Urothelium cell line (cell line): ENCODE data around the gene POLR2L.
A peak's percentile ranks its signal among the peaks of the same experiment; 100 is the strongest.

Source experiments
- DNase-seq: peaks from one replicate; pipeline ENCODE4 v3.0.0; 2011; ENCODE audit warnings: low spot score, mixed read lengths
- FAIRE-seq: peaks from 2 replicates; lab custom pipeline; 2011; peaks lifted over from hg19 to GRCh38; lab: Jason Lieb, UNC

POLR2L gene

DNA sequence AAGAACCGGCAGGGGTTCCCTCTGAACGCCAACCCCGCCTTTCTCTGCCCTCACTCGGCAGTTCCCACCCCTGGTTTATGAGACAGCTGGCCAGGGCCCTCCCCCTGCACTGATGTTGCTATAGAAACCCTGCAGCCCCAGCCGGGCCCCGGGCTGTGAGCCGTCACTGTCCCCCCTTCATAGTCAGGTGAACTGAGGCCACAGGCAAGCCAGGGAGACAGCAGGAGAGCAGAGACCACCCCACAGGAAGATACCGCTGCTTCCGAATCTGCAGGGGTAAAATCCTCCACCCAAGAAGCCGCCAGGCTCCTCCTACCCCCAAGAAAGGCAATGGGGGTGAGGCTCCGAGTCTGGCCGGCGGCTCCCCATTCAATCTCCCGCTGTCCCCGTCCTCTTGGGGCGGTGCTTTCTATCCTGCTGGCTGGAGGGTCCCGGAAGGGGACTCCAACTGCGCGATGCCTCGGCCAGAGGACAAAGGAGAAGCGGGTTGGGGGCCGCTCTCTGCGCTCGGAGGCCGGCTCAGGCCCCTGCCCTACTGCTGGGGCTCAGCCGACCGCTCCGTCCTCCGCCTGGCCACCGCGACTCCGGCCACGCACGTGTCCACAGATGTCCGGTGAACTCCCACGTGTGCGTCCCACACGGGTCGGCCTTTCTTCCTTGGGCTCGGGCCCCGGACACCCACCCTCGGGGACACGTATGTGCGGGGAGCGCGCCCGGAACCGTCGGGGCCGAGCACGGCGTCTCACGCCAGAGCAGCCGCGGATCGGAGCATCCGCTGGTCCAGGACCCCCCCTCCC is 44.8 kb downstream of the POLR2L start:
- FAIRE-seq, result no peak

GRCh38 chr11:796565-797295 is 45.6 kb downstream of the POLR2L start:
- FAIRE-seq (no peak), DNase-seq (no peak)

More for the DNA sequence above, 44.8 kb downstream of the POLR2L start:
- peak; percentile 71 for DNase-seq

- FAIRE-seq, result no peak
- DNase-seq, result peak; percentile 75
Observed at GRCh38 chr11:795634-796564, 46.4 kb downstream of the POLR2L start.

DNA sequence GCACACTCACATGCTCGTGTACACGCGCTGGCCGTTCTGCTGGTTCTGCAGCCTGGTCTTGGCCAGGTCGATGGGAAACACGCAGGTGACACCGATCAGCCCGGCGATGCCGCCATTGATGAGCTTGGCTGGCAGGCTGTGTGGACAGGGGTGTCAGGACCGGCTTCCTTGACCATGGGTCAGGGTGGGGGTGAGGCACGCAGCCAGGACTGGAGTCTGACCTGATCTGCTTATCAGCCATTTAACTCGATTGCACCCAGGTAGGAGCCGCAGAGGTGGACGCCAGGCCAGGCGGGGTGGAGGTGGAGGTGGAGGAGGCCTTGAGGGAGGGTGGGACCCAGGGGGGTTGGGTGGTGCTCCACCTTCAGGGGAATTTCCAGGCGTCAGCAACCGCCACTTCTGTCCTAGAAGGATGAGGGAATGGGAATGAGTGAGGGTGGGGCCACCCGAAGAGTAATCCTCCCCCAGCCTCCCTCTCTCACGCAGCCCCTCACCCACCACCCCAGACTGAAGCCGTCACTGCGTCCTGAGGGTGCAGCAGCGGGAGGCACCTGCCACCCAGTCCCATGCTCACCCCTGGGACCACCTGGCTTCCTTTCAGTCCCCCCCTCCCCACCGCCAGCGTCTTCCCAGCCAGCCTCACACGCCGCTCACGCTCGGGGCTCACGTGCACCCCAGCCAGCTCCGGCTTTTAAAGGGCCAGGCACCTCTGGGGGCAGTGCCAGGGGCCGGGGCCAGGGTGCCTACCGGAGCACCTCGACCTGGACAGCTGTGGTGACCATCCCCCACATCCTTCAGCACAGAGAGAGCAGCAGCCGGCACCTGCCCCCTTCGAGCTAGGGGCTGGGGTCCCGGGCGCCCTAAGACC is 47.3 kb downstream of the POLR2L start:
- FAIRE-seq (no peak), DNase-seq (peak; percentile 32)

DNA sequence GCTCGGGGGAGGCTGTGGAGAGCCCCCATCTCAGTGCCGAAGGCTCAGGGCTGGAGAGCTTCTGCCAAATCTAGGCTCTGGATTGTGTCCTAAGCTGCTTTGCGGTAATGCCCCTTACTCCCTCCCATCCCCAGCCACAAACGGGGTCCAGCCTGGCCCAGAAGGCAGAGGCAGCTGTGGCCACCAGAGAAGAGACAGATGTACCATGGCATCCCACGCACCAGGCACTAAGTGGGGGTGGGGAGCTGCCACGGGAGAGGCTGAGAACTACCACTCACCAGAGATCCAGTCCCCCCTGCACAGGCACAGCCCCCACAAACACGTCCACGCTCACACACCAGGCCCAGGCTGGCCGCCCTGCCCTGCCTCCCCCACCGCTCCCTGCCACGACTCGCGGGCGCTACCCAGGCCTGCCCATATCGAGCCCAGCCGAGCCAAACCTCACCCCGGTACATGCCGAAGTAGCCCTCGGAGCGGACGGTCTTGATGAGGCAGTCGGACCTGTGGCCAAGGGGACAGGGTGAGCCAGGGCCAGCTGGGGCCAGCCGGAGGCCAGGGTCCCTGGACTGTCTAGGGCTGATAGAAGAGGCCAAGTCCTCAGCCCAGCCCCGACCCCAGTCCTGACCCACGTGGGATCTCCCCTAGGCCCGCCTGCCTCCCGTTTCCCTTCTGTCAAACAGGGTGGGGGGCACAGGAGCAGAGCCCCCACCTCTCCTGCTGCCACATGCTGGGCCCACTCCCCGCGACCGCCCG is 48.1 kb downstream of the POLR2L start:
- FAIRE-seq, result no peak
- DNase-seq, result no peak

DNA sequence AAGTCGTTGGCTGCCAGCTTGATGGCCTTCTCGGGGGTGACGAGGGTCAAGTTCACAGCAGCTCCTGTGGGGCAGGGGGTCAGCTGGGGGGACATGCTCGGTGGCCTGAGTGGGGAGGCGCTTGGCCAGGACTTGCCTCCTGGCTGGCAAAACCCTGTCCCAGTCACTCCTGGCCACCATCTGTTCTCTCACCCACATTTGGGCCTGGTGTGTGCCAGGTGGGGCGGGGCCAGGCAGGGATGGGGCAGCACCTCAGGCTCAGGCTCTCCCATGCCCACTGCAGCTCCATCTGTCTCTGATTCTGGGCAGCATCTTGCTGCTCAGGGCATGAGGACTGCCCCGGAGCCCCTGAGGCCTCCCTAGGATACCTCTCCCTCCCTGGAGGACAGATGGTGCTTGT is 48.8 kb downstream of the POLR2L start:
- FAIRE-seq (no peak), DNase-seq (no peak)

DNA sequence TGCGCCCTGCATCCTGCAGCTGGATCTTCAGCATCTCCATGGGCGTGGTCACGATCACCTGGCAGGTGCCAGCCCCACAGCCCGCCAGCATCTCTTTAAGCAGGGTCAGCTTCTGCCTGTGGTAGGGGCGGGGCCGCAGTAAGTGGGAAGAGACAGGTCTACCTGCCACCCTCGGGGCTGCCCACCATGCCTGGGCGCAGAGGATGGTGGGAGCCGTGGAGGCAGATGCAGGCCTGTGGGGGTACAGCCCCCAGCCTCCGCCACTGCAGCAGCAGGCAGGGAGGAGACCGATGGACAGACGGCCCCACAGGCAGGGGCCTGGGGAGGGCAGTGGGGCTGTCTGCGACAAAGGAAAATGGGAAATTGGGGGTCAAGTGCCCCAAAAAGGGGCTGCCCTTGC is 49.5 kb downstream of the POLR2L start:
- DNase-seq (no peak), FAIRE-seq (no peak)

DNA sequence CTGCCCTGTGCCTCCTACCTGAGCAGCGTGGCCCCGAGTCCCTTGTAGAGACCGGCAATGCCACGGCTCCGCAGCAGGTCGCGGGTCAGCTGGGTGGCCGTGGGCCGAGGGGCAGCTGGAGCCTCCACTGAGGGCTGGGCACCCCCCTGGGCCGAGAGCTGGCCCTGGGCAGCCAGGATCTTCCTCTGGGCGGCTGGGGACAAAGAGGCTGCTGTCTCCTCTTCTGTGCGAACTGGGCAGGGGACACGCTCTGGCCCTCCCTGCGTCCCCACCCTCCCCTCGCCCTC is 49.9 kb downstream of the POLR2L start:
- no peak for FAIRE-seq
- no peak for DNase-seq

DNA sequence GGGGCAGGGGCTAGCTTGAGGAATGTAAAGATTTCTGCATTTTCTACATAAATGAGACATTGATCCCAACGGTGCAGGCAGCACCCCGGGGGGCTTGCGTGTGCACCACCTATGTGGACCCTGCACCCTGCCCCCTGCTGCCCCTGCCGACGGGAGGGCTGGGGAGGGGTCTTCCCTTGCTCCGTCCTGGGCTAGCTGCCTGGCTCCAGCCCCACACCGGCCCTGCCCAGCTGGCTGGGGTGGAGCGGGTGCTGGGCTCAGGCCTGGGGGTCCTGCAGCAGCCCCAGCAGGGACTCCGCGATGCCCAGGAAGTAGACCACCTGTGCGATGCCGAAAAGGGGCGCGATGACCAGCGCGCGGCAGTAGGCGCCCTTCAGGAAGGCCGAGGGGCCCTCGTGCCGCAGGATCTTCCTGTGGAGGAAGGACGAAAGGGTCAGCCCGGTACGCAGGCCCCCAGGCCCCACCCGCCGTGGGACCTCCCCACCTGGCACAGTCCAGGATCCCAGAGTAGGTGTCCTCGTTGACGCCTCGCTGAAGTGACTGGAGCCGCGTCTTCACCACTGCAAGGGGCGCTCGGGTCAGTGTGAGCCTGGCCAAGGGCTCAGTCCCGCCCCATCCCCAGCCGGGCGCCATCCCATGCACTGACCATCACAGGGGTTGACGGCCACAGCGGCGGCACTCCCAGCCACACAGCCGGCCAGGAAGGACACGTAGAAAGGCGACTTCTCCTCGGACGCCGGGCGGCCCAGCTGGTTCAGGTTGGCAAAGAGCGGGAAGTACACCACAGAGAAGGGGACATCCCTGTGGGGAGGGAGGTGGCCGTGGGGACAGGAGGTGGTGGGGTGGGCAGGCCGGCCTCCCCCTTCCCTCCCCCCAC is 50.4 kb downstream of the POLR2L start:
- DNase-seq (no peak), FAIRE-seq (no peak)

DNA sequence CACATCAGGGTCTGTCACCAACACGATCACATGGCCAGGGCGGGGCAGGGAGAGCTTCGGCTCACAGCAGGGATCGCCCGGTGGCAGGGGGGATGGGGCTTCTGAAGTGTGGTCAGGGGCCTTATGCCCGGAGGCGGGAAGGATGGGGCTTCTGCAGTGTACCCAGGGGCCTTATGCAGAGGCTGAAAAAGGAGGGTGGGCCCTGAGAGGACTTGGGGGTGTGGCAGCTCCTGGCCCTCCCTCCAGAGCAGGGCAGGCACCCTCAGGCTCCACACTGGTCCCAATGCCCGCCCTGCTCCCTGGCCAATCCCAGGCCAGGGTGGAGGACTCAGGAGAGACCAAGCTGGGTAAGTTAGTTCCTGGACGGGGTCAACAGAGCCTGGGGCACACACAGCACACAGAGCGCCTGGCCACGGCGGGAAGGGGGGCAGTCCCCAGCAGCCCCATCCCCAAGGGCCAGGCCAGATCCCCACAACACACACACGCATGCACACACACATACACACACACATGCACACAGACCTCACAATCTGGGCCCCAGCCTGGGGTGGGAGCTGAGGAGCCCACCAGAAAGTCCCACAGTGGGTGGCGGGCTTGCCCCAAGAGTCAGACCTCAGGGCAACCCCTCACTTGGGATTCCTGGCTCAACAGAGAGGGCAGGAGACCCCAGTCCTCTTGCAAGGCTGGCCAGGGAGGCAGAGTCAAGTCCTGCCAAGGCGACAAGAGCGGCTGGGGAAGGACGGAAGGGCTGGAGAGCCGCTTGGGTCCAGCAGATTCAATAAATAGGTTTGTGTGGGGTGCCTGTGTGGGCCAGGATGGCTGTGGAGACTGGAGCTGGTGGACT is 51.4 kb downstream of the POLR2L start:
- DNase-seq (peak; percentile 12), FAIRE-seq (no peak)

- no peak for FAIRE-seq
- DNase-seq, result no peak
Observed at GRCh38 chr11:789943-790342, 52.4 kb downstream of the POLR2L start, which contains the start of gene CEND1. Gene CEND1, minus strand, starts transcription at chr11:790090. Its CDS starts 1,514 bp downstream, at chr11:788576.
